T-helper 2 cell treated with Interferon-gamma antibody and Interleukin-4, amounts not matched to agents 5 μg/mL and 100 μg/mL, for 36 hours (primary cell): ENCODE results near the gene HDLBP.

Source experiments
- DNase-seq: peaks from one replicate; pipeline ENCODE4 v3.0.0; 2021; ENCODE audit warnings: low spot score
- H3K27ac Mint-ChIP-seq: one replicate; pipeline ENCODE4 v1.8.0; 2021; ENCODE audit warnings: mild to moderate bottlenecking, mixed read lengths
- H3K27me3 Mint-ChIP-seq: one replicate; pipeline ENCODE4 v1.8.0; 2021; ENCODE audit warnings: low read depth, mixed read lengths
- H3K36me3 Mint-ChIP-seq: one replicate; pipeline ENCODE4 v1.8.0; 2021; ENCODE audit warnings: low read depth, mixed read lengths
- H3K4me1 Mint-ChIP-seq: one replicate; pipeline ENCODE4 v1.8.0; 2021; ENCODE audit warnings: low read depth, mixed read lengths
- H3K4me3 Mint-ChIP-seq: one replicate; pipeline ENCODE4 v1.8.0; 2022; ENCODE audit warnings: mild to moderate bottlenecking, moderate library complexity, mixed read lengths
- H3K9me3 Mint-ChIP-seq: one replicate; pipeline ENCODE4 v1.8.0; 2021; ENCODE audit warnings: mixed read lengths

HDLBP gene

GRCh38 chr2:241224851-241225438, 90.5 kb downstream of the HDLBP start:
- no peaks in the 10 kb centered on the region for H3K4me1 Mint-ChIP-seq
- H3K4me3 Mint-ChIP-seq = no peak overlapping the region
- H3K9me3 Mint-ChIP-seq = no peaks in the 10 kb centered on the region
- no peak overlapping the region for H3K27ac Mint-ChIP-seq
- no peak for DNase-seq
- H3K36me3 Mint-ChIP-seq = peaks cover 17% of the 10 kb centered on the region
- H3K27me3 Mint-ChIP-seq = peaks cover 4% of the 10 kb centered on the region

GRCh38 chr2:241224018-241224850, 91.2 kb downstream of the HDLBP start:
- no peak for DNase-seq
- H3K4me3 Mint-ChIP-seq = no peak overlapping the region
- H3K4me1 Mint-ChIP-seq = peaks cover 2% of the 10 kb centered on the region
- peaks cover 16% of the 10 kb centered on the region for H3K36me3 Mint-ChIP-seq
- peaks cover 11% of the 10 kb centered on the region for H3K27me3 Mint-ChIP-seq
- H3K27ac Mint-ChIP-seq = no peak overlapping the region
- no peaks in the 10 kb centered on the region for H3K9me3 Mint-ChIP-seq

DNA sequence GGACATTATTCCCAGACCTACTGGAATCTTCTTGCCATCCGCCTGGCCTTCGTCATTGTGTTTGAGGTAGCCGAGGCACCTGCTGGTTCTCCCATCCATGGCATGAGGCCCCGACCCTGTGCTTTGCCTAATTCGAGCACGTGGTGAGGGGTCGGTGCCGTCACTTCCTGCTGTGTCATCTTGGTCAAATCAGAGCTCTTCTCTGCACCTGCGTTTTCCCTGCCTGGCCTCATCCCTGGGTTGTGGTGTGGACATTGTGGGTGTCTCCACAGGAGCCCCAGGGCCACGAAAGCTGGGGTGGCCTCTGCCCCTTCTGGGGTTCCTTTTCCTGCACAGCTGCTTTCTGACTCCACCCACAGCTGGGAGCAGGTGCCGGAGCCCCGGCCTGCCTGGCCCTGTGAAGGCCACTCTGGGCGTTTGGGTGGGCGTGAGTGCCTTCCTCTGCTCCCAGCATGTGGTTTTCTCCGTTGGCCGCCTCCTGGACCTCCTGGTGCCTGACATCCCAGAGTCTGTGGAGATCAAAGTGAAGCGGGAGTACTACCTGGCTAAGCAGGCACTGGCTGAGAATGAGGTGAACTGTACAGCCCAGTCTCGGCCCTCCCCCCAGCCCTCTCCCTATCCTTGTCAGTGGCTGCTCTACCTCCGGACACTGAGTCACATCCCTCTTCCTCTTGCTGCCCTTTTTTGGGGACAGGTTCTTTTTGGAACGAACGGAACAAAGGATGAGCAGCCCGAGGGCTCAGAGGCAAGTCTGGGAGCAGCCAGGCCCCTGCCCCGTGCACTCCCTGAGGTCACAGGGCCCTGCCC, 92.1 kb downstream of the HDLBP start:
- H3K4me3 Mint-ChIP-seq = no peak overlapping the region

DNA sequence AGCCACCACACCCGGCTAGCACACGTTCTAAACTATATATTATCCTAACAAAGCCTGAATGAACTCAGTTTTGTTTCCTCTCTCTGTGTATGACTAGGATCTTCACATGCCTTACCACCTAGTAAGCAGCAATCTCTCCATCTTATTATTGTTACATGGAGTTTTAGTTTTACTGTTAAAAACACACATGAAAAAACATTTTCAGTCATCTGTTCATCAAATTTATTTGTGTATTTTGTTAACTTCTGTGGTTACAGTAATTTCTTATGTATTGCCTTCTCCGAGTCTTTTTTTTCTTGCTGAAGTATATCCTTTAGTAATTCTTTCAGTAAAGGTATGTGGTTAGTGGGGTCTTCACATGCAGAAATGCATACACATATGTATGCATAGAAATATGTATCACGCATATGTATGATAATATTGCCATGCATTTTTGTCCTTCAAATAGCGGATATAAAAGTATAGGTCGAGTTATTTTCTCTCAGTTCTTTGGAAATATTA, 95.6 kb downstream of the HDLBP start:
- Mint-ChIP-seq H3K9me3 (no peaks in the 10 kb centered on the region), H3K27me3 (peaks cover 26% of the 10 kb centered on the region), H3K36me3 (no peaks in the 10 kb centered on the region), H3K4me3 (no peak overlapping the region), H3K4me1 (peaks cover 10% of the 10 kb centered on the region), H3K27ac (no peak overlapping the region)
- DNase-seq = no peak

More for the DNA sequence above, 92.1 kb downstream of the HDLBP start:
- DNase-seq = no peak
- Mint-ChIP-seq H3K36me3 (peaks cover 12% of the 10 kb centered on the region), H3K4me1 (peaks cover 10% of the 10 kb centered on the region), H3K9me3 (no peaks in the 10 kb centered on the region), H3K27me3 (peaks cover 18% of the 10 kb centered on the region), H3K27ac (no peak overlapping the region)

DNA sequence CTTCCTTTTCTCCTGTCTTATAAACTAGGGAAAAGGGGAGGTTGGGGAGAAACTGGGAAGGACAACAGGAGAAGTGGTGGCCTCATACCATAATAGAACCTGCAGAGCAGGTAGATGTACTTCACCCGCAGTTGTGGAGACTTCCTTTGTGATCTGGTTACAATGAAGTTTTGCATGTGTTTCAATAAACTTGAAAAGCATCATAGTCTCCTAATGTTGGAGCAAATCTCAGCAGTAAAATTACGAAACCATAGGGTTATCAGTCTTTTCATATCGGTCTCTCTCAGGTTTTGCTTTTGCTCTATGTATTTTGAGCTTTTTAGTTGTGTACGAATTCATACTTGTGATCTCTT, 96.5 kb downstream of the HDLBP start:
- H3K9me3 Mint-ChIP-seq = no peaks in the 10 kb centered on the region
- H3K27me3 Mint-ChIP-seq = peaks cover 26% of the 10 kb centered on the region
- no peak overlapping the region for H3K27ac Mint-ChIP-seq
- peak overlapping the region; percentile 83 for H3K4me3 Mint-ChIP-seq
- no peaks in the 10 kb centered on the region for H3K36me3 Mint-ChIP-seq
- DNase-seq = no peak
- peaks cover 10% of the 10 kb centered on the region for H3K4me1 Mint-ChIP-seq

GRCh38 chr2:241218131-241219029, 97.1 kb downstream of the HDLBP start:
- peak; percentile 53 for DNase-seq

GRCh38 chr2:241217320-241218031, 98.0 kb downstream of the HDLBP start:
- Mint-ChIP-seq H3K27ac (no peak overlapping the region), H3K36me3 (no peaks in the 10 kb centered on the region), H3K9me3 (no peaks in the 10 kb centered on the region), H3K27me3 (peaks cover 26% of the 10 kb centered on the region), H3K4me1 (peaks cover 10% of the 10 kb centered on the region), H3K4me3 (peak overlapping the region; percentile 43)
- peak; percentile 60 for DNase-seq

More at GRCh38 chr2:241218131-241219029, 97.1 kb downstream of the HDLBP start:
- Mint-ChIP-seq H3K4me3 (peak overlapping the region; percentile 83), H3K27me3 (peaks cover 26% of the 10 kb centered on the region), H3K4me1 (peaks cover 10% of the 10 kb centered on the region), H3K9me3 (no peaks in the 10 kb centered on the region), H3K36me3 (no peaks in the 10 kb centered on the region), H3K27ac (peak overlapping the region; percentile 63)

- peaks cover 10% of the 10 kb centered on the region for H3K4me1 Mint-ChIP-seq
- H3K4me3 Mint-ChIP-seq = peak overlapping the region; percentile 45
- H3K9me3 Mint-ChIP-seq = no peaks in the 10 kb centered on the region
- DNase-seq = no peak
- peaks cover 26% of the 10 kb centered on the region for H3K27me3 Mint-ChIP-seq
- no peaks in the 10 kb centered on the region for H3K36me3 Mint-ChIP-seq
- no peak overlapping the region for H3K27ac Mint-ChIP-seq
Measured at GRCh38 chr2:241216211-241216761, 99.2 kb downstream of the HDLBP start.

DNA sequence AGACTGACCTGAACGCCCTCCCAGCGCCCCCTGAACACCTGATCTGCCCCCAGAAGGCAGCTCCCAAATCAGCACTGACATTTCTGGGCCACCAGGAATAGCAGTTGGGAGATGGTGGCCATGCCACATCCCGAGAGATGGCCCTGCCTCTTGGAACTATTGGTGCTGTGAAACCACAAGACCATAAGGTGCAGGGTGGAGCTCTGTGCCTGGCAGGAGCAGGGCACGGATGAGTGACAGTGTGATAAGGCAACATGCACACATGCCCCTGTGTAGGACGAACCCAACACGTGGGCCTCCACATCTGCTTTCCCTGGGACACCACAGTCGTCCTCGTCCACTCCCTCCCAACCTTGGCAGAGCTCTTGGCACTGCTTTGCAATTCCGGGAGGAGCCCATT, 100.1 kb downstream of the HDLBP start:
- Mint-ChIP-seq H3K4me1 (peaks cover 10% of the 10 kb centered on the region), H3K27me3 (peaks cover 26% of the 10 kb centered on the region), H3K36me3 (no peaks in the 10 kb centered on the region), H3K27ac (no peak overlapping the region), H3K4me3 (no peak overlapping the region), H3K9me3 (no peaks in the 10 kb centered on the region)
- DNase-seq = no peak

DNA sequence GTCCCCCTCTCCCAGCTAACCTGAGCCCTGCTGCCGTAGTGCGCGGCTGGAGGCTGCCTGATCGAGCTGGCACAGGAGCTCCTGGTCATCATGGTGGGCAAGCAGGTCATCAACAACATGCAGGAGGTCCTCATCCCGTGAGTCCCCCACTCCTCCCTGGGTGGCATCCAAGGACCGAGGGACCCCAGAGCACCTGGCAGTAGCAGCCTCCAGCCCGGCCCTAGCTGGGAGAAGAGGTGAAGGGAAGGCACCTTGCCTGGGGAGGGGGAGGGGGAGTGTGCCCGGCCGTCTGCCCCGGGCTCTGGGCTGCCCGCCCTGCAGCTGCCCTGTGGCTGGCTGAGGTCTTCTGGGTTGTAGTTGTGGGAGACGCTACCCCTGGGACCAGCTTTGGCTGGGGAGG, 100.7 kb downstream of the HDLBP start:
- Mint-ChIP-seq H3K9me3 (no peaks in the 10 kb centered on the region), H3K27me3 (peaks cover 20% of the 10 kb centered on the region)

GRCh38 chr2:241214209-241214608, 101.3 kb downstream of the HDLBP start:
- no peak for DNase-seq
- no peaks in the 10 kb centered on the region for H3K9me3 Mint-ChIP-seq
- H3K27ac Mint-ChIP-seq = no peak overlapping the region
- H3K4me1 Mint-ChIP-seq = peaks cover 8% of the 10 kb centered on the region
- no peaks in the 10 kb centered on the region for H3K36me3 Mint-ChIP-seq
- H3K27me3 Mint-ChIP-seq = peaks cover 15% of the 10 kb centered on the region
- H3K4me3 Mint-ChIP-seq = no peak overlapping the region

More for the DNA sequence above, 100.7 kb downstream of the HDLBP start:
- Mint-ChIP-seq H3K36me3 (no peaks in the 10 kb centered on the region), H3K27ac (no peak overlapping the region), H3K4me3 (no peak overlapping the region), H3K4me1 (peaks cover 10% of the 10 kb centered on the region)
- no peak for DNase-seq

DNA sequence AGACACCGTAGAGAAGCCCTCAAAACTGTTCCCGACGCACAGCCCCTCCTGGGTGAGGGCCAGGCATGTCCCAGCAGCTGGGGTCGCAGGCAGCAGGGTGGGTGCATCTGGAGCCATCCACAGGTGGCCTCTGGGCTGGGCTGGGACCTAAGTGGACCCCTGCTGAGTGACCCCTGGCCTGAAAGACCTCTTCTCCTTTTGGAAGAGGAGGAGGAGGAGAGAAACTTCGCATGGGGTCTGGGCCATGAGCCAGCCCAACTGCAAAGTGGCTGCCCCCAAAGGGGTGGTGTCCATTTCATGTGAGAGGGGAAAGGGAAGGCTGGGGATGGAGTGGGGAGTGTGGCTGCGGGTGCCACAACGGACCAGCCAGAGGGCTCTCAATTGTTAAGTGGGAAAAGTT, 101.9 kb downstream of the HDLBP start:
- Mint-ChIP-seq H3K4me1 (peaks cover 2% of the 10 kb centered on the region), H3K27ac (no peak overlapping the region), H3K4me3 (no peak overlapping the region), H3K36me3 (no peaks in the 10 kb centered on the region), H3K9me3 (no peaks in the 10 kb centered on the region), H3K27me3 (peaks cover 10% of the 10 kb centered on the region)
- no peak for DNase-seq
